Activated CD4-positive, CD25-positive, alpha-beta regulatory T cell treated with anti-CD3 and anti-CD28 coated beads, Interleukin-2, amount 50 U/mL, for 72 hours (primary cell): ENCODE results near the gene AAGAB.

ENCODE experiments used
- DNase-seq: peaks from one replicate; pipeline ENCODE4 v3.0.0; 2021

The AAGAB gene

DNA sequence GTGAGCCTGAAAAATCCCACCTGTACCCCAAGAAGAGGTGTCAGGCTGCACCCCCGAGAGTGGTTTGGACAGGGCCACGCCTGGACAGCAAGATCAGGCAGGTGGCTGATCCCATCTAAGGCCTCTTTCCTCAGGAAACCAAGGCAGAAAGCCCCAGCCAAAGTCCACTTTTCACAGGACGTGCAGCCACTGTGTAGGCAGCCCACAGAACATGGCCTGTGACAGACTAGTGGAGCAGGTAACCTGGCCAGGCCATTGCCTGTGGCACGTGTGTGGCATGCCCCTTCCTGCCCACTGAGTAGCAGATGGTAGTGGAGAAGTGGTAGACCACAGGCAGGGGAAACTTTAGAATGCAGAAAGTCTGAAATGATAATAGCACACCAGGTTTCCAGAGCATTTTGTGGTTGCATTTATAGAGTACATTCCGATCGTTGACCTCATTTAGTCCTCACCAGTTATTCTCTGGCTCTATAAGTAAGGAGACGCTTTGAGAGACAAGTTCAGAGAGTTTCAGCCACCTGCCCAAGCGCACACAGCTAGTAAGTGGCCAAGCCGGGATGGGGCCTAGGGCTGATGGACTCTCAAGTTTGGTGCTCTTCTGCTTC, 68.7 kb downstream of the AAGAB start:
- DNase-seq, result no peak

DNA sequence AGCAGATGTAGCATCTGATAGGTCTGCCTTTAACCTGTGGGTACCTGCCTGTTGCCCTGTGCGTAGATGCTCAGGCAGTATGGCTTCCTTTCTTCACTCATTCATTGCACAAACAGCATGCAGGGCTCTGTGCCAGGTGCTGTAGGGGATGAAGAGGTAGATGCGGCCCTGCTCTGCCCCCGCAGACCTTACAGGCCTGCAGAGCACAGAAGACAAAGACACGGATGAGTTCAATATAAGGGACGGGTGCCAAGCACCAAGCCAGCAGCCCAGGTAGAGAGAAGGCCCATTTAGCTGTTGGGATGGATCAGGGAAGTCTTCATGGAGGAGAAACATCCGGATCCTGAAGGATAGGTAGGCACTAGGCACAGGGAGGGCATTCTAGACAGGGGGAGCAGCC, 69.4 kb downstream of the AAGAB start:
- no peak for DNase-seq

DNA sequence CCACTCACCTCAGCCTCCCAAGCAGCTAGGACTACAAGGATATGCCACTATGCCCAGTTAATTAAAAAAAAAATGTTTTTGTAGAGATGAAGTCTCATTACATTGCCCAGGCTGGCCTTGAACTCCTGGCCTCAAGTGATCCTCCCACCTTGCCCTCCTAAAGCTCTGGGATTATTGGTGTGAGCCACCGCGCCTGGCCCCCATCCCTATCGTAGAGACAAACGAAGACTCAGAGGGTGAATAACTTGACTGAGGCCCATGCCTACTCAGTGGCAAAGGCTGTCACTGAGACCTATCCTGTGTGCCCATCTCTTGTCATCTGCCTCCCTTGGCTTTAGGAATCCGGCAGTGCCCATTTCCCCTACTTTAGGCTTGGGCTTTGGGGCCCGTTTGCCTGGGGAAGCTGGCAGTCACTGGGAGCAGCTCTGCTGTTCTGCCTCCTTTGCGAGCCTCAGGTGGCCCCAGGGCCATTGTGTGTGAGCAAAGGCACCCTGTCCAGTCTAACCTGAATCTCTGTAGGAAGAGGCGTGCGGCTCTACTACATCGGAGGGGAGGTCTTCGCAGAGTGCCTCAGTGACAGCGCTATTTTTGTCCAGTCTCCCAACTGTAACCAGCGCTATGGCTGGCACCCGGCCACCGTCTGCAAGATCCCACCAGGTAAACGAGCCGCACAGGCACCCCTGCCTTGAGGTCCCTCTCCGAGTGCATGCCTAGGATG, 70.1 kb downstream of the AAGAB start:
- DNase-seq, result no peak

DNA sequence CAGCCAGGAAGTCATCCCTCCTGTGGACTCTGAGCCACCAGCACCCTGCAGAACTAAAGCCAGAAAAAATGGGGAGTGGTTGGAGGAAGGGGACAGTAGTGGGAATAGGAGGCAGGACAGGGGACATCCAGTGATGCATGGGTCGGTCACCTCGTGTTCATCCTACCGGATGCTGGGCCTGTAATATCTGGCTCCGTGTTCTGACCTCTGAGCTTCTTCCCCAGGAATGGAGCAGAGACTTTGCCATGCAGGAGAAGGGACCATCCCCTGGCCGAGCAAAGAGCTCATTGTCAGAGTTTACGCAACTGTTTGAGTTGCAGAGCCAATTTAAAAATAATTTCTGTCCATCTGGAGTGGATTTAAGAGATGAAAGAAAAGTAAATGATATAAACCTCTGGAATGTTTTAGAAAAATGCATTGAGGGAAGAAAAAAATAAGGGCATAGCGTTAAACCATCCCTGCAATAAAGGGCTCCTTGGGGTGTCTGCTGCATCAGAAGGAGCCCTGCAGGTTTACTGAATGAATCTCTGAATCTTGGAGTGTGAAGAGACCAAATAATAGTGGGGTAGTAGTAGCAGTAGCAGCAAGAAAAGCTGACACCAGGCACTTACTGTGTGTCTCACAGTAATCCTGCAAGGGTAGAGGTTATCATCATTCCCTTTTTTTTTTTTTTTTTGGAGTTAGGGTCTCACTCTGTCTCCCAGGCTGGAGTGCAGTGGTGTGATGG, 70.9 kb downstream of the AAGAB start:
- DNase-seq, result no peak

DNA sequence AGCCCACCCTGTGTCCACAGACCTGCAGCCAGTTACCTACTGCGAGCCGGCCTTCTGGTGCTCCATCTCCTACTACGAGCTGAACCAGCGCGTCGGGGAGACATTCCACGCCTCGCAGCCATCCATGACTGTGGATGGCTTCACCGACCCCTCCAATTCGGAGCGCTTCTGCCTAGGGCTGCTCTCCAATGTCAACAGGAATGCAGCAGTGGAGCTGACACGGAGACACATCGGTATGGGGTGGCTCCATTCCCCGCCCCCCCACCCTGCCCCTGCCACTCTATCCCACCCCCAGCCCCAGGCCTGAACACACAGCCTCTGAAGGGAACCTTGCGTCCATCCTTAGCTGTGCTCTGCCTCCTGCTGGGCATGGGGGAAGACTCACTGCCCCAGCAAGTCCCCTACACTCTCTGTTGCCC, 73.2 kb downstream of the AAGAB start:
- no peak for DNase-seq

DNA sequence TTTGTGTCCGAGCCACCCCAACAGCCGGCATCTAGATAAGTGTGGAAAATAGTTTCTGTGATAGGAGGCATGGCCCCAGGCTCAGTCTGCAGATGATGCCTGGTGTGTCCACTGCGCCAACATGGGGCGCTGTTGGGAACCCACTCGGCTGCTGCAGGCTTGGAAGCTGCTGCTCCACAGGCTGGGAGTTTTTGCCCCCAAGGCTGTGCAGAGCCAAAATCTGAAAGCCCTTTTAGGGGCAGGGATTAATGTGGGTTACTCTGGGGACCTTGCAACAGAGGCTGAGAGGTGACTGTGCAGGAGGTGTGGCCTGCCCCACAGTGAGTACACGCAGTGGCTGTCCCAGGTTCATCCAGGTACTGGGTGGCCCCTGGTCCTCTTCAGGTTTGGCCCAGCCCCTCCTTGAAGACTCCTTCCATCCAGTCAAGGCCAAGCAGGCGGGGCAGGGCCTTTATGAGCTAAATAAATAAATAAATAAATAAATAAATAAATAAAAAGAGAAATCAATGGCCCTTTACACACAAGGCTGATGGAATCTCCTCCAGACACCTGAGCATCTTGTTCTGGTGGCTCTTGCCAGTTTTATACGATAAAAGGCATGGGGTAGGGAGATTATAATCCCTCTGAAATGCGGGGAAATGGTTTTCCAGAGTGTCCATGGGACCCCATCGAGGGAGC, 73.8 kb downstream of the AAGAB start:
- DNase-seq, result no peak

DNA sequence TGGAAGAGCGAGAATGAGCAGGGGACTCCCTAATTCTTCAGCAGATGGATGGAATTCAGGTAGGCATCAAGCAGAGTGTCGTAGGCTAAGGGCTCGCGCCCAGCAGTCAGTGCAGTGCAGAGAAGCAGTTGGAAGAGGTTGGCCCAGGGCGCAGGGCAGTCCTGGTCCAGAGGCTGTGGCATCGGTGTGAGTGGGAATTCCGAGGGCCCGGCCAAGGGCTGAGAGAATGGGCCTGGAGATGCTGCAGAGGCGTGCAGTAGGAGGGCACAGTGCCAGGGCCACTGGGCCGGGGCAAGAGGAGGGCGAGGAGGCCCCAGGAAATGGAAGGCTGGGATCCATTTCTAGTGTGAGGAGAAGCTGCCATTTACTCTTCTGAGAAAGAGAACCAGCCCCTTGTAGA, 74.4 kb downstream of the AAGAB start:
- DNase-seq, result no peak

DNA sequence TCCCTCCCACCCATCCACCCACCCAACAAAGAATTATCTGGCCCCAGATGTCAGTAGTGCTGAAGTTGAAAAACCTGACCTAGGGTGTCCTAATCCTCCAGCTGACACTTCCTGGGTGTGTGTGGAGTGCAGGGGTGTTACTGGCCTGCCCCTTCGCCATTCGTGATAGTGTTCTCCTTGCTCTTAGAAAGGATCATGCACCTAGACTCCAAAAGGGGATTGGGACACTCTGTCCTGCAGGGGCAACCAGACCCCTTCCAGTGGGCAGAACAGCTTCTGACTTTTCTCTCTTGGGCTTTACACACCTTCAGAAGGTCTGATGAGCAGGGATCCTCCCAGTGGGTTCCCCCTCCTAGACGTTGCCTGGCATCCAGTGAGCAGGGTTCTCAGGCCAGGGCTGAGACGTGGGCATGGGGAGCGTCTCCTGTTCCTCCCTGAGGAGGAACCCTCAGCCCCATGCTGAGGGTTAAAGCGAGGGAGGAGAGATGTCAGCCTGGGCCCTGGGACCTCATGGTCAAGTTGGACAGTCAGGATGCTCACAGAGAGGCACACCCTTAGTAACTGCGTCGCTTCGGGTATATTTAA, 75.0 kb downstream of the AAGAB start:
- no peak for DNase-seq

DNA sequence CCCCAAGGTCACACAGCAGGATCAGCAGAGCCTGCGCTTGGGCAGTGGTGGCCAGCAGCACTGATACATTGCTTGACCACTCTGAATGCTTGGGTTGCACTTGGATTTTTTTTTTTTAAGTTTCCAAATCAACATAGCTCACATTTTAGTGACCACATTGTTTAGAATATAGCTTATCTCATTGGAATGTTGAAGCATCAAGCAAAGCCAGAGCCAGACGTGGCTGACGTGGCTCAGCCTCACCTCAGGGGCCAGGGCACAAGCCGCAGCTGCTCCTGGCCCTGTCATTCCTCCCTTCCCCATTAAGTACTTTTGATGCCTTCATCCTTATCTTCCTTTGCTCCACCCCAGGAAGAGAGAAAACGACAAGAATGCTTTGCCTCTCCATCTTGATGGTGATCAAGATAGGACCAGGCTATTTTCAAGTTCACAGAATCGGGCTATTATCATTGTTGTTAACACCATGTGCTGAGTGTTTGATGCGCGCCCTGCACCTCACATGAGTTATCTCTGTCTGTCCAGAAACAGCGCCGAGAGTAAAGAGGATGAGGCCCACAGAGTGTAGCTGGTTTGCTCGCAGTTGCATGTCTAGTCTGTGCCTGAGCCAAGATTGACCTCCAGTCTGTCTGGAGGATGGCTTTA, 75.8 kb downstream of the AAGAB start:
- no peak for DNase-seq

DNA sequence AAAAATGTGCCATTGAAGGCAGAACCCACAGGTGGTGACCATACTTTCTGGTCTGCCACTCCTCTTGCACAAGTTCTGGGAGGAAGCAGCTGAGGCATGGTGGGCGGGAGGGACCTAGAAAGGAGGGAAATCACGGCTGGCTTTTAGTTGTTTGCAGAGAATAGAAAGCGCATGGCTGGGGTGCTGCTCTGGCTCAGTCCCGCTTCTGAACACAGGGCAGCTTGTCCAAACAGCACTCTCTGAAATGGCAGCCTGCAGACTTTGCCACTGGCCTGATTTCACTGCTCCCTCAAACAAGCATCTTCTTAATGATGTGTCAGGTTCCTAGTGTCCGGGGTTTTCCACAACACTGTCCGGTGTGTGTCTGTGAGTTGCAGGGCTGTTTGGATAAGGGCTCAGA, 76.7 kb downstream of the AAGAB start:
- DNase-seq, result no peak

DNA sequence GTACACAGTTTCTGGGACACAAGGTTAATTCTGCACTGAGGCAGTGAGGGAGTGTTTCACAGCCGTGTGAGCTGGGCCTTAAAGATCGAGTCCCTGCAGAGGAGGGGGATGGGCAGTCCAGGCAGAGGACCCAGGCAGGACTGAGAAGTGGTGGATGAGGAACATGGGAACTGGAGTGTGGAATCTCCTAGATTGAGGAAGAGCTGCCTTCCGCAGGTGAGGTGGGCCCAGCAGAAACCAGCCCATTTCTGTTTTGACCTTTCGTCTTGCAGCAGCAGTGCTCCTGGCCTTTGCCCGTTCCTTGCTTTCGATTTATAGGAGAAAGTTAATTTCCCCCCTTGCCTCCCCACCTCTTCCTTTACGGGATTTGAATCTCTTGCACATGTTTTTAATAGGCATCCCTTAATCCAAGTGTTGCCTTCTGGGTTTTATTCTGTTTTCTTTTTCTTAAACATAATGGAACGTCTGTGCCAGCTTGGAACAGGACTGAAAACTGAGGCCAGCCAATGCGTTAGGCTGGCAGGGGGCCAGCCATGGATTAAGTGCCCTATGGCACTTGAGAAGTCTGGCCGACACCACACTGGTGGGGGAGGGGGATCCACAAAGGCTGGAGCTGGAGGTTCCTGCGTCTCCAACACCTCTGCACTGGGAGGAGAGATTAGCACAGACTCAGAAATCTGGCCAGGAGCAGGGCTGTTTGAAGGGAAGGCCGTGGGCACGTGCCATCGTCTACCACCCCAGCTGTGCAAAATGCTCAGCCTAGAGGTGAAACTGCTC, 78.1 kb downstream of the AAGAB start:
- no peak for DNase-seq

DNA sequence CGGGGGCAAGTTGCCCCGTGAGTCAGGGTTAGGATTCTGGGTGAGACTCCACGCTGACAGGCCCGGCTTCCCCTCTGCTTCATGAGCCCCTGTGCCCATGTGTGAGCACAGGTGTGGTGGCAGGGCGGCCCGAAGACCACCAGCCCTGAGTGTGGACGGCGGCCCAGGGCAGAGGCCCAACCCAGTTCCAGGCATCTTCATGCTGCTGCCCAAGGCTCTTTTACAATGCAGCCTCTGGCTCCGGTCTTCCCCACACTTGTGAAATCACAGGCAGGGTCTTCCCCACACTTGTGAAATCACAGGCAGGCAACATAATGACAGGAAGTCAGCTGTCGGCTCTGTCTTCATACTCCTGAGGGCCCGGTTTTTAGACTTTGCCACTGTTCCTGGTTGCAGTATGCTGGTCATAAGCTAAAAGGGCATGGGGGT, 78.8 kb downstream of the AAGAB start:
- DNase-seq, result no peak

DNA sequence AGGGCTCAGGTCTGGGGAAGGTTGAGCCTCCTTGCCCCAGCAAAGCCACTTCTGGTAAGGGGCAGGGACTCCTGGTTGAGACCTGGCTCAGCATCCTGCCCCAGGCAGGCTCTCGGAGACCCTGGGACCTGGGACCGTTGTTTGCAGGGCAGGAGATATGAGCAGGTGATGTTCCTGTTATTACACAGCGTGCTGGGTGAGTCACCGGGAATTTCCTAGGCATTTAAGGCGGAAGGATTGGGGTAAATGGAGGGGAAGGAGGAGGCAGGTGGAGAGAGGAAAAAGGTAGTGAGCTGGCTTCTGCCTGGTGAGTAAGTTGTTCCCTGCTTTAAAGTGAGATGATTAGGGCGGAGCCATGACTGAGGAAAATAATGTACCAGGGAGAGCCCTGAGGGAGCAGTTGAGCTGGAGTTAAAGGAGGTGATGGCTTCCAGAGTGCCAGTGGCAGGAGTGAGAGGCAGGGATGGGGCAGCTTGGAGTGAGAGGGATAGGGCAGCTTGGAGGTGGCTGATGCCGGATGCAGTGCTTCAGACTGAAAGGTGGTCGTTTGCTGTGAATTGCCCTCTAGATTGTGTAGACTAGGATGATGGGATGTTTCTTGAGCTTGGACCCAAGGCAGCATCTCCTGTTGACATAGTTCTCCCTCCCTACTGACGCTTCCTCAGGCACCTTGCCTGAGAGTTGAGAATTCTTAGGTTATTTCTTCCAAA, 79.4 kb downstream of the AAGAB start:
- DNase-seq, result no peak

DNA sequence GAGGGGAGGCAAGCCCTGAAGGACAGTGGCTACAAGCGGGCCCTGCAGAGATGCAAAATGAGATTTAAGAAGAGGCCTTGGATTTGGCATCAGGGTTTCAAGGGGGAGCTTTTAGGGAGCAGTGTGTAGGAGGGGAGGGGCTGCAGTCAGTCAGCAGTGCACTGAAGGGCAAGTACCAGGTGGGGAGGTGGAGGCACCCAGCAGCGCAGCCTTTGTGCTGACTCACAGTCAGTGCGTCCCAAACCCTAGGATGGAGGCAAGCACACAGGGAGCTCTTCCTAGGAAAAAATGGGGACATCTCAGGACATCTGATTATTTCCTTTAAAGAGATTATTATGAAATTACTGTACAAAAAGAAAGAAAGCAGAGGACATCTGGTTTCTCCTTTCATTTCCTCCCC, 80.0 kb downstream of the AAGAB start:
- DNase-seq, result no peak

DNA sequence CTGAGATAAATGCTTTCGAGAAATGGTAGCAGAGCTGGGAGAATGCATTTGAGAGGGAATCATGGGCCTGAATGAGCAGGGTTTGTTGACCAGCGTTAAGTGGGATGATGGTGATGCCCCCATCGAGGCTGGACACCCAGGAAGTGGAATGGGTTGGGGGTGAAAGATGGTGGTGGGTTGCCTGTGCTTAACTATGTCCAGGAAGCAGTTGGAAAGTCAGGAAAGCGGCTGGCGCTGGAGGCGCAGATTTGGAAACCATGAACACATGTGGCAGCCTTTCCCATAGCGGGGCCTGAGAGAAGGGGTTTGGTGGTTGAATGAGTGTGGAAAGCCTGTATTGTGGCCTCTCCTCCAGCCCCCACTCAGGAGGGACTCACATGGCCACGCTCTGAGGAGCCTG, 80.7 kb downstream of the AAGAB start:
- no peak for DNase-seq

DNA sequence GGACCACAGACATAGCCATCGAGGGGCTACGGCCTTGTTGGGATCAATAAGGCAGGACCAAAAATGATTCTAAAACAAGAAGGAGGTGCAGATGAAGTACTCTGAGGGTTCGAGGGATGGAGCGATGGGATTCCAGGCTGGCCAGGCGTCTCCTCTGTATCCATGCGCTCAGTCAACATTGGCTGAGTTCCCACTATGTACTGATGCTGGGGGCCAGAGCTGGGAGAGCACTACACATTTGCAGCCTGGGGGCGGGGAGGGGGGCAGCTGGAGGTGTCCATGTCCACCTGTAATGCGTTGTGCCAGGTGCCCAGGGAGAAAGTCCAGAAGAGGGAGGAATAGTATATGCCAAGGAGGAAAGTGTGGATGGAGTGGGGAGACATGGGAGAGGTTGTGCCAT, 81.5 kb downstream of the AAGAB start:
- no peak for DNase-seq

DNA sequence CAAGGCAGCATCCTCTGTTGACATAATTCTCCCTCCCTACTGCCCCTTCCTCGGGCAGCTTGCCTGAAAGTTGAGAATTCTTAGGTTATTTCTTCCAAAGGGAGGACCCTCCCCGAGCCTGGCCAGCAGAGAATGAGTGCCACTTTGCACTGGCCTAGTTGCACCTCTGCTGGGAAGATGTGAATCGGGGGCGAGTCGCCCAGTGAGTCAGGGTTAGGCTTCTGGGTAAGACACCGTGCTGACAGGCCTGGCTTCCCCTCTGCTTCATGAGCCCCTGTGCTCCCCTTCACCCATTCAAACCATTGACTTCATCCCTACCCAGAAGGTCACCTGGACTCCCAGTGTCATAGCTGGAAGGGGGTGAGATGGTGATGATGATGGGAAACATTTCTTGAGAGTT, 82.3 kb downstream of the AAGAB start:
- DNase-seq, result no peak

DNA sequence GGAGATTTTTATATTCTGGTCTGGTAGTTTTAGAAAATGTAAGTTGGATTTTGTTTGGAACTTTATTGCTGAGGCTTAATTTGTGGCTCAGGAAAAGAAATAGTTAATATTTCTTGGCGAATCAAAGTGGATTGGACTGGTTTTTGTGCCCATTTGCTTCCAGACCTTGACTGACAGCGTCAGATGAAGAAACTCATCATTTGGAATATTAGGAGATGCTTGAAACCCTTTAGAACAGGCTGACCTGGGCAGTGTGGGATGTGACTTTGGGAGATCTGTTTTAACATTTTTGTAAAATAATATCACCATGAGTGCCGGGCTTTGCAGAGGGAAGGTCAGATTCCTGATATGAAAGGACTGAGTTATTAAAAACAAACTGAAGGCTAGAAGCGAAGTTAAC, 83.0 kb downstream of the AAGAB start:
- DNase-seq, result no peak

DNA sequence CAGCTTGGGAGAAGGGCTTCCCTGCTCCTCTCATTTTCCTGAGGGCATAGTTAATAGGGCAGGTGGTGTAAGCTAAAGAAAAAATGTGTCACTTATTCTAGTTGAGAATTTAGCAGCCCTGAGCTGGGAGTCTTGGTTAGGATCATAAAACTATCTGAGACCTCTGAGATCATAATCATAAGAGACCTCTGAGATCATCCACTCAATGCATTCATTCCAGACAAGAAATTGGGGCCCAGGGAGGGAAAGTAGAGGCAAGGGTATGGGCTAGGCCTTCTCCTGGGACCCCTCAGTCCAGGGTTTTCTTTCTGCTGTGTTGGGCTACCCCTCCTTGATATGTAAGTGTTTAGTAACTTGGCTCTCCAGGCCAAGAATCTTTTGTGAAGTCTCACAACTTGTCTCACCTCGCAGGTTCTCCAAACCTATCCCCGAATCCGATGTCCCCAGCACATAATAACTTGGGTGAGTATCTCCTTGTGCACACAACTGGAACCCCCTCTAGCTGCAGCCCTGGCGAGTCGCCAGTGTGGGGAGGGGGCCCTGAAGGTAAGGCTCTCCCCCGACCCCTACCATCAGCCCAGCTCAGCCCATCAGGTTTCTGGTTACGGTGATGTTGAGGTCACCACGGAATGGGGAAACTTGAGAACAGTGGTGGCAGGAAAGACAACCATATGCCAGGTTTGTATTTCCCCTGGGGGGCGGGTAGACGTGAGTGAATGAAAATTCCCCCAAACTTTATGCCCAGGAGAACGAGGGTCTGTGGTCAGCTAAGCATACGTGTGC, 84.1 kb downstream of the AAGAB start:
- DNase-seq, result no peak

DNA sequence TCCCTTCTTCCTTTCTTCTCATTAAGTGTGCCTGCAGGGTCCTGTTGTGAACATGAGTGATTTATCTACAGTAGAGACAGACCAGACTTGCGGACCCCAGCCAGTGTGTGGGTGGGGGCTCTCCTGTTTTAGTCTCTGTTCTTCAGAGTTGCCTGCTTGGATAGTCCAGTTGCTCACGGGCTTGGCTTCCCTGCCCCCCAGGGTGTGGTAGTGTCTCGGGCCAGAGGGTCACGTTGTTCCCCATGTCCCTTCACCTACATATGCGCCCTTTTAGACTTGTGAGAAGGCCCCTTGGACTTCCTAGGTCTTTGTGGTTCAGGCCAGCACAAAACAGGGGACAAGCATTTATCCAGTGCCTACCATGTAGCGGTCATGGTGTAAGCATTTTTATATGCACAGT, 85.8 kb downstream of the AAGAB start:
- DNase-seq, result no peak

DNA sequence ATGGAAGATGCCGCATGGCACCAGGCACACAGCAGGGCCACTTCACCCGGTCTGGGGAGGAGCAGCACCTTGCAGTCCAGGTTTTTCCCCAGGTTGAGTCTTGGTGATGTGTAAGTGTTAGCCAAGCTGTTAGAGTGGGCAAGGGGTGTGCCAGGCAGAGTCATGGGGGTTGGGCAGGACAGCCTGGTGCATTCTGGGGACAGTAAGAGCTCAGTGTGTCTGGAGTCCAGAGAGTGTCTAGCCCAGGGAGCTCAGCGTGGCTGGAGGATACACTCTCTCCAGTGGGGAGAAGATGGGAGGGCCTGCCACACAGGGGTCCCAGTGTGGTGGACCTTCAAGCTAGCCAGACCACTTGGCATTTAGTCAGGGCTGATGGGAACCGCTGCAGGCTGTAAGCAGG, 87.4 kb downstream of the AAGAB start:
- DNase-seq, result no peak
